ENCODE results near the gene IMMP2L.

IMMP2L gene

DNA sequence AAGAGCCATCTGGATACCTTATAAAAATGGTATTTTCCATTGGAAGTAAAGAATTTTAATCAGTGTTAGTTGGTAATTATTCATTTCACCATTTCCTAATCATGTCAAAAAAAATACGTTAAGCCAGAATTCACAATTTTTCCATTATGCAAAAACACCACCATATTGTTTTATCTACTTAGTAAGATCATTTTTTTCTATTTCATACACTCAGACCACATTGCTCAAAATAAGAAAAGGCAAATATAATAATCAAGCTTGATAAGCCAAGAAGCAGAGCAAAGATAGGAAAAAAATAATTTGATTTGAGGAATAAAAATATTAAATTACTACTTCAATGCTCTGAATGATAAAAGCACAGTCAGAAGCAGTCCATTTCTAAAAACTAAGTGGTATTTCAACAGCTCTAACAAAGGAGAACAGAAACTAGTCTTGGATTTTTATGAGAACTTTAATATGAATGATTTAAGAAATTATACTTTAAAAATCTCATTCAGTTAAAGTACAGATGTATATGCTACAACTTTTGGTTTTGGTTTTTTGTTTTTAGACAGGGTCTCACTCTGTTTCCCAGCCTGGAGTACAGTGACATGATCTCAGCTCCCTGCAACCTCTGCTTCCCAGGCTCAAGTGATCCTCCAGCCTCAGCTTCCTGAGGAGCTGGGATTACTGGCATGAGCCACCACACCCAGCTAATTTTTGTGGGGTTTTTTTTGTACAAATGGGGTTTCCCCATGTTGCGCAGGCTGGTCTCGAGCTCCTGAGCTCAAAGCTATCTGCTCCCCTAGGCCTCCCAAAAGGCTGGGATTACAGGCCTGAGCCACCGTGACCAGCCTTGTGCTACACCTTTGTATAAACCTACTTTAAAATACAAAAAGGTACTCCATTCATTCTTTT, 424.7 kb downstream of the IMMP2L start:
- peak; percentile 34 for DNase-seq

DNA sequence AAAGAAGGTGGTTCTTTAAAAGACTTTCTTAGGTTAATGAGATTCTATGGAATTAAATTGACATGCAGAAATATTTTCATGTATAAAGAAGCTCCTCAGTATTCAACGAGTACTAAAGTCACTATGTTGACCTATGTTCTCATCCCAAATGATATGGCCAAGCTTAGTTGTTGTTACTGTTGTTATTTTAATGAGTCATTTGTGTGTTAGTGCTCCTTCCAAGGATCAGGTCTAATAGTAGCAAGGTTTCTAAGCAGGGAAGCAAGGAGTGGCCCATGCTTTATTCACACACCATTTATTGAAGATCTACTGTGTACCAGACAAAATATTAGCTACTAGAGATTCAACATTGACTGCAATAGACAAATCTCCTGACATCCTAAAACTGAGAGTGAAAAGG, 429.5 kb downstream of the IMMP2L start:
- no peak for DNase-seq

DNA sequence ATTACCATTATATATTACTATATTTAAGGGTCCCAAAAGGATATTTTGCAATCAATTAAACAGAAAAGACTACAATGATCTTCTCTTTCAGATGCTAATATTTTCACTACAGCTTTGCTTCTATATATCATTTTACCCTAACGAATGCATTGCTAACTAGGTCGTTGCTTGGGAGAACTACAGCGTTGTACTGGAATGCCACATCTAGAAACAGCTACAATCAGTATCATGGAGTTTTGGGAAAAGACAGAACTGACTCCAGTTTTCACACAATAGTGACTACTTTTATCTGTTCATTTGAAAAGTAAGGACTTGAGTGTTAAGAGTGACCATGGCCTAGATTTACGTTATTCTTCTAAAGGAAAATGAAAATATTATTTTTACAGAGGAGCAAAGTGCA, 432.9 kb downstream of the IMMP2L start:
- DNase-seq, result no peak

DNA sequence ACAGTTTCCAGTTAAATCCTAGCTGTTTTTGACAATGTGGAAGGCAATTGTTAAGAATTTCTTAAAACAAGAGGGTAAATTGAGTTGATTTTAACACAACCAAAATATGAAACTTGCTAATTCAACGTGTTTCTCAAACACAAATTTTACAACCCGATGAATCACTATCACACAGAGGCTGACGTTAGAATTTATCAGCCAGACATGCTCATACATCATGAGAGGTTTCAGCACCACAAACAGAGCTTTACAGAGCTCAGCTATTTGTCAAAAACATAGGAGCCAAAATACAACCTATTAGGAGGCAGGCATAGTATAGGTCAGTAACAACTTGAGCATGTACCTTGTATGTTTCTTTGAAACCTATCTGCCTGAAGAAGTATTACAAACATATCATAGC, 435.3 kb downstream of the IMMP2L start:
- no peak for DNase-seq

DNA sequence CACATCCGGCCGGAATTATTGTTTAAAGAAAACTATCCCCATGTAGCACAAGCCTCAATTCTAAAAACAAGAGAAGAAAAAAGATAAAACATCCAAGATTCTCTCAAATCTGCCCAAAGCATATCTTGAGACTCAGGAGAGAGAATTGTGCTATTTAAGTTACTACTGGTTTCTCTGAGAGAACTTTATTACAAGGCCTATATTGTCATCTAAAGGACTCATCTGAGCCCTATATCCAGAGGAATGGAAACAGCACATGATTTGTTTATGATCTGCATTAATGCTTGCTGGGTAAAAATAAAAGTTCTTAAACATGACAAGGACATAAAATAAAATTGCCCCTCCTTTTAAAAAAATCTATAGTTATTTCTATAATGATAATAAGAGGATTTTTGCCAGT, 446.3 kb downstream of the IMMP2L start:
- no peak for DNase-seq

DNA sequence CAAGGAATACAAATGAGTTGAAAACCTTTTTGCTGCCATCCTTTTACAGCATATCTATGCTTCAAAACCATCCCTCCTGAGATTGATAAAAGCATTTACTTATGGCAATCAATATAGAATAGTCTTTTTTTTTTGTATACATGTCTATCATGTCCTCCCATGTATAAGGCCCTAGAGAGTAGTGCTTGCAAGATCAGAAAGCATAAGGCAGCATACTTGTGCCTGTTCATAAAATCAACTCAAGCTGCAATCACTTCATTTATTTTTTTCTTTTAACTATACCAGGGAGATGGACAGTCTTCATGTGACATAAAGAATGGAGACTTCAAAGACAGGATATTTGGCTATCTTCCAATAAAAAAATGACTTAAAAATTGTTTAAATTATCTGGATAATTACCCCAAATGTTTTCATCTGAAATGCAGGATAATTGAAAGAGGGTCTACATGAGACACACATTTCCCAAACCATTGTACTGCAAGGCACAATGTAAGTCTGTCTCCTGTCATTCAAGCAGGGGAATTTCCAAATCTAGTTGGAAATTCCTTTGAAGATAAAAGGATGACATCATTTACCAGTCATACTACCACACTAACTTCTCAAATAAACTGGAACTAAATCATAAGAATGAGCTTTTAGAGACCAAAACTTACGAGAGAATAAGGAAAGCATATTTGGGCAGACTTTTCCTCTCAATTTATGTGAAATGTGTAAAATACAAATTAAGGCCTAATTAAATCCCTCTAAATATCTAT, 448.9 kb downstream of the IMMP2L start:
- DNase-seq, result no peak

DNA sequence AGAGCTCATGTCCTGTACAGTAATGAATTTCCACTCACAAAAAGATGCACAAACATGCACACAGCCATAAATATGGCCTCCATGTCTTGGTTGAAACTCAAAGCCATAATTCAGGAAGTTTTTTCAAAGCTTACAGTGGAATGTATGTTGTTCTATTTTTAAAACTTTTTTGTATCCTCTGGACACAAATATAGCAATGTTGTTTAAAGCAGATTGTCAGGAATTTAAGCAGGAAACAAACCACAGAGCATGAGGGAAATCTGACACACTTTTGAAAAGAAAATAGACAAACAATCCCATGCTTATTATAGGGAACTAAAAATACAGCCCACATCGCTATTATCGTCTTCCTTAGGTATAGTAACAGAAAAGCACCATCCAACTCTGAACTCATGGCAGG, 449.9 kb downstream of the IMMP2L start:
- no peak for DNase-seq

DNA sequence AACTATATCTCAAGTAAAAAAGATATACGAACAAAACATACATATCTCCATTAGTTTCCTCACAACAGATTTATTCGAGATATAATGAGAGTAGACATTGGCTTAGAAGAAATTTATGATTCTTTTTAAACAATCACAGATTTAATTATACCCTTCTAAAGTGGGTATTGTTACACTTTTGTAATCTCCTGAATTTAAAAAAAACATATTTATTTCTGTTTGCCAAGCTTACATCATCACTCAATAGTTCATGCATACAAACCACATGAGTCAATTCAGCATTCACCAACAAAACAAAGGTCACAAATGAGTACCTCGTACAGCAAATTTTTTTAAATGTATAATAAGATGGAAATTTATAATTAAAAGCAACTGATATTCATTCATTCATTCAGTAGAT, 453.8 kb downstream of the IMMP2L start:
- no peak for DNase-seq

DNA sequence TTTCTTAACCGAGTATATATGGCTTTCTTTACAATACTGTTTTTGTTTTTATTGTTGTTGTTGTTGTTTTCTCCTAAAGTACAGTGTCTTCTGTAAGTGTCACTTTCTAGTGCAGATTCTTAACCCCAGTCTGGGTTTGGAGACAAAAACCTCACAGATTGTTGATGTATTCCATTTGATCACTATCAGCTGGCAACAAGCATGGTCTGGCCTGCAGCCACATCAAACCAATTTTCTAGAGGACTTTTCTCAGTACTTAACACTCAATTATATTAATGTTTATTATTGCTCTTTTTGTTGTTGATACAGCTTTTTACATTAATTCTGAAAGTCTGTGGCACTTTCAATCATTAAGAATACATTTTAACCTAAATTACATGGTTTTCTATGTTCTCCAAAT, 454.3 kb downstream of the IMMP2L start:
- no peak for DNase-seq

DNA sequence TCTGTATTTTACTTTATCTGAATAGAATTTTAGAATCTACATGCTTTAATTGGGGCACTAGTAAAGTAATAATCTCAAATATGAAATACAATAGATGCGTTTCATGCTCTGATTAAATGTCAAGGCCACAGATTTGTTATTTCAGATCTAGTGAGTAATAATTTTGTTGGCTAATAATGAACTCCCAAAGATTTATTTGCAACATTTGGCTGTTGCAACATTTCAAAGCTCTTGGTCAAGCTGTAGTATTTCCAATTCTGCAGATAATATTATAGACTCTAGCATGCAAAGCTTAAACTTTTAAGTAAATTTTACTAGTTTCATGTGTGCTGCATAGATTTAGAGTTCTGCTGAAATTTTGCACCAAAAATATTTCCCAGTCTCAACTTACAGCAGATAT, 454.7 kb downstream of the IMMP2L start:
- no peak for DNase-seq

DNA sequence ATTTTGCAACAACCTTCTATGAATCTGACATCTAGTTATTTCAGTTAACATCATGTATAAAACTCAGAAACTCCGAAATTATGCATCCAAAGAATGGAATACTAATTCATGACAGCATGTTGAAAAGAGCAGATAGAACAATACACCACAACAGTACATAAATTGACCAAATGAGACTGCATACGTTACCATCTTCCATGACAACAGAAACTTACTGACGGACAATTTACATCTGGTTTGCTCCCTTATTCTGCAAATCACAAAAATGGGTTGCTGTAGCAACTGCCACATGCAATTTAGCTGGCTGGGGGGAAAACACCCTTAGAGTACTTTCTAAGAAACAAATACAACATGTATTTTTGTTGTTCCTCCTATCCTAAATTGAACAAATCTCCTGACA, 457.0 kb downstream of the IMMP2L start:
- no peak for DNase-seq

DNA sequence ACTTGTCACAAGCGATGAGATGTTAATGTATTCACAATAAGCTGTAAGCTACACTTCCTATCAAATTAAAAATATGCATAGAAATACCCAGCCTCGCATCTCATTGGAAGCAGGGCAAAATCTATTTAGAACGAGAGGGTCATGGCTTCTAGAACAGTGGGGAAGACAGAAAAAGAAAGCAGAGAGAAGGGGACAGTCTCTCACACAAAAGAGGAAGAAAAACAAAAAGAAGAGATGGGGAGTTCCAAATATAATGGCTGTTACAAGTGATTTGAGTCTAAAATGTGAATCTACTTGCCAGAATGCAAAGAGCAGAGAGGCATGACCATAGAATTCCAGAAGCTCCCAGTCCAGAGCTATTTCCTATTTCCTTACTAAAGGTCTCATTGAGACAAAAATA, 457.6 kb downstream of the IMMP2L start:
- no peak for DNase-seq

DNA sequence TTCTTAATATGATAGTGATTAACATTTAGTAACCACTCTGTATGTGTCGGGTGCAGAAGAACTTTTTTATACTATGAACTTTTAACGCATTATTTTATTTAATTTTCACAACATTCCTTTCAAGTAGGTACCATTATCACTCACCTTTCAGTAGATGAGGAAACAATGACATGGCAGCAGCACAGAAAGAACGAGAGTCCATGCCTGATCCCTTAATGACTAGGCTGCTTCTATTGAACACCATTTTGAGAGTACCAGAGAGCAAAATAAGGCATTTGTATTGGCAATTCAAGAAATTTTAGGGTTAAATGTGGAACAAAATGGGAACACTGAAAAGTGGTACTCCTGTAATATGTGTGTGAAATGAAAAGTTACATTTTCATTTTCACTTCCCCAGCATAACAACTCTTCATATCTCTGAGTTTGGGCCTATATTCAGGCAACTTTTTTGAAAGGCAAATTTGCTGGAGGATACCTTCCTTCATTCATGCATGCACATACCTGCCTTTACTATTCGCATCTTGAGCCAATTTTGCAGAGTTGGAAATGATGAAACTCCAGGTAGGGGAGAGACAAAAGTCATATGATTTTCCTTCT, 458.5 kb downstream of the IMMP2L start:
- no peak for DNase-seq

DNA sequence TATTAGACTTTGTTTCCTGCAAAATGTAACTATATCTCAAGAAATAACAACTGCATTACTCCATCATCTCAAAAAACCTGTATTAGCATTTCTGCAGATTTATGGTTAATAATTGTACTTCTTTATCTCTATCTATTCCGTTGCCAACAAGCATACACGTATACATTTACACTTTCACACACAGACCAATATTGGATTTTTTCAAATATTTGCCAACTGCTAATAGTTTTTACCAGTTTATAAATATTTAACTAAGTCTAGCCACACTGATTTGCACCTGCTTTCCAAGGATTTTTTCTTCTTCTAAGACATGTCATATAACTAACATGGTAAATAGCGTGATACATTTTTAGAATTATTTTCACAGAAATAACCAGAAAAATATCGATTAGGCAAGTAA, 459.2 kb downstream of the IMMP2L start:
- DNase-seq, result no peak

DNA sequence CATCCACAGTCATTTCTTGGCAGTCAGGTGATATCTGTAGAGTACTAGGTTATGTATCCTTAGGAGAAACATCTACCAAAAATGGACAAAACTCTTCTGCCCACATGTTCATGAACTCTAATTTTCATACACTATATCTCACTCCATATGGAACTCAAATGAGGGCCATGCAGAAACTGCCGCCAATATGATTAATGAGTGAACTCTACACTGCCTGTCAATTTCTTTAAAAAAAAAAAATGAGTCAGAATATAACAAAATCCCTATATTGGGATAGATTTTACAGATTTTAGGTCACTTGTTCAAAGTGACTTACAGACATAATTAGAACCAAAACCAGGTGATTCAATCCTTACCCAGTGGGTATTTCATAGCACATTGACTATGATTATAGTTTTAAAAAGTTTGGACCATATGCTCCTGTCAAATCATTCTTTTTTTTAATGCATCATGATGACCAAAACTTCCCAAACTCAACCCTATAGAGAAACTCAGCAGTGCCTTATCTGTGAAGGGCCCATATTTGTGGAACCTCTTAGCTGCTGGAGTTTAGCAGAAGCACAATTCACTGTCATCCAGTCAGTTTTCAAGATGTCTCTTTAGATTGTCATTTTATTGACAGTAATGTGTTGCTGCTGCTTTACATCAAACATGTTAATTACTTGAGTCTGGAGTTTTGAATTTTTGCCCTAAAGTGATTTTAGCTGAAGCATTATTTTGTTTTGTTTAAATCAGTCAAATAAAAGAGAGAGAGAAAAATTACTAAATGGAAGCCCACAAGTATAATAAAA, 460.2 kb downstream of the IMMP2L start:
- DNase-seq, result no peak

DNA sequence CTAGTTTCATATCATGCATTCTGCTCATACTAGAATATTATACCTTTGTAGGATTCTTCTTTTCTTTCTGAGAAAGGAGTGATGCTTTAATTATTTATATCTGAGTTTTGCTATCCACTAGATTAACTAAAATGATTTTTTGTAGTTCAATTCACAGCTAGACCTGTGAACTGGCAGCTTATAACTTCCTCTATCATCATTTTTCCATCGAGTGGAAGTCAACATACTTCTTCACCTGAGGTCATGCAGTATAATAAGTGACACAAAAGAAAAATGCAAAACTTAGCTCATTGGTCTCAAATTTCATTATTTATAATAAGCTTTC, 463.4 kb downstream of the IMMP2L start:
- no peak for DNase-seq

DNA sequence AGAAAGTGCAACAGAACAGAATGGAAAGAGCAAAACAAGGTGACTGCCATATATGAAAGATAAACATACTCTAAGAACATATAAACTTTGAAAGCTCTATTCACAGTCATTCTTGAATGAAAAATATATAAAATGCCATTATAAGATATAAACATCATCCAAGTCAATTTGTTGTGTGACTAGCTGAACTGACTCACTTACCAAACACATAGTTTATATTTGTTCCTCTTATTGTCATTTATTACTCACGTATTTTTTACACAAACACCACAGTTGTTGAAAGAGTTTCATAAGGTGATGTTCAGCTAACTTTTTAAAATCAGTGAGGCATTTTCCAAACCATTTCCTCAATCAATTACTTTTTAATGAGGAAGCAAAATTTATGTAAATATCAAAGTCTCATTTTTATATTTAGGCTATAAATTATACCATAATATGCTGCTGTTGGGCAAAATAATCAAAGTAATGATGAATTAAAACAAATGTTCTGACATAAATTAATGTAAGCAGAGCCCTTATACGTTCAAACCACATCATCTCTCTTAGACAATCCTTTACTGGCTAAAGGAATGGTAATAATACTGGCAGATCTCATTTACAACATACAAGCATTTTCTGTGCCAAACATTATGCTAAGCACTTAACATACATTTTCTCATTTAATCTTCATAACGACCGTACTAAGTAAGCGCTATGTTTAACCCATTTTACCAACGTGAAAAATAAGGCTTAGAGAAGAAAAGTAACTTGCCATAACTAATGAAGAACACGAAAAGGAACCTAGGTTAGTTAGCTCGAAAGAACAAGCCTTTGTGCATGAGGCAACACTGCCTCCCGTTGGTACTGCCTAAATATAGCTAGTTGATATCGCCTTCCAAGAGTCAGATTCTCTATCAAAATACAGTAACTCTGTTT, 464.0 kb downstream of the IMMP2L start:
- peak; percentile 70 for DNase-seq

DNA sequence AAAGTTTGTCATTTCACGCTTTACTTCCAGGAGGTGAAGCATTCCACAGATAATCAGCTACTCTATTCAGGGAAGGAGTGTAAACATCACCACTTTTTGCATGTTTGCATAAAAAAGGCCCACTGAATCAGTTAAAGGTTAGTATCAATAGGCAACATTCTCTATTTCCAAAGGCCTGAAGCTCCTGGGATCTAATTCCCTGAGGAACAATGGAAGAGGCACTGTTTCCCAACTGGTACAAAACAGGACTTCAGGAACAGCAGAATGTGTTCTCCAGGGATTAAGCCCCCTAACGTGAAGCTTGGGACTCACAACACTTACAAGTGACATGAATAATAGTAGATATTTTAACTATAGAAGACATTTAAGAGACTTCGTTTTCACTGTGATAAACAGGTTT, 465.3 kb downstream of the IMMP2L start:
- DNase-seq, result no peak

DNA sequence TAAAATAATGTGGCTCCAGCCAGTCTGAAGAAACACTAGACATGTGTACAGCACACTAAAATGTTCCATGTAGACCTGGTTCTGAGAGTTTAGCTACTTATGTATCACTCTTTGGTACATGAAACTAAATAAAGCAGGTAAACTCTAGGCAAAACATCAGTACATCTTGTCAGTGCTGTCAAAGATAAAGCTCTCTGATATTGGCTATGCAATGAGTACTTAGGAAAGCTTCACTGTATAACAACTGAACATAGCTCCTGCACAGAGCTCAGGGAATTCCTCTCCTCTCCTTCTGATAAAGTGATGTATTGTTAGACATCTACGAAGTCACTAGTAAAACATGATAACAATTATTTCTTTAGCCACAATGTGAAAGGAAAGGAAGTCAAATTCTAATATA, 467.9 kb downstream of the IMMP2L start:
- DNase-seq, result no peak

DNA sequence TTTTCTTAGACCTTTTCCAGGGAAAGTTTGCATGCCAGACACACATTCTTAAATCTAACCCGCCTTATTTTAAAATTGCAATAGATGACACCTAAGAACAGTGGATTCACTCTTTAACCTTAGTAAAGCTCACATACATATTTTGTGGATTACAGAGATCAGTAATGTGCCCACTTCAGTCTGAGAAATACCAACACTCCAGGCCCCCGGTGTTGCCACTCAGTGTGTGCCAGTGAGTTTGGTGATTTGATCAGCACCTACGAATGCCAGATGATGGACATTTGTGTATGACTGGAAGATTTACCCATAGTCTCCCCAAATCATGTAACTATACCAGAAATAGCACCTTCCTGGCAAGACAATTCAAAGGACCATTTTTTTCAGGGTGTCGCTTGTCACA, 468.8 kb downstream of the IMMP2L start:
- DNase-seq, result no peak

DNA sequence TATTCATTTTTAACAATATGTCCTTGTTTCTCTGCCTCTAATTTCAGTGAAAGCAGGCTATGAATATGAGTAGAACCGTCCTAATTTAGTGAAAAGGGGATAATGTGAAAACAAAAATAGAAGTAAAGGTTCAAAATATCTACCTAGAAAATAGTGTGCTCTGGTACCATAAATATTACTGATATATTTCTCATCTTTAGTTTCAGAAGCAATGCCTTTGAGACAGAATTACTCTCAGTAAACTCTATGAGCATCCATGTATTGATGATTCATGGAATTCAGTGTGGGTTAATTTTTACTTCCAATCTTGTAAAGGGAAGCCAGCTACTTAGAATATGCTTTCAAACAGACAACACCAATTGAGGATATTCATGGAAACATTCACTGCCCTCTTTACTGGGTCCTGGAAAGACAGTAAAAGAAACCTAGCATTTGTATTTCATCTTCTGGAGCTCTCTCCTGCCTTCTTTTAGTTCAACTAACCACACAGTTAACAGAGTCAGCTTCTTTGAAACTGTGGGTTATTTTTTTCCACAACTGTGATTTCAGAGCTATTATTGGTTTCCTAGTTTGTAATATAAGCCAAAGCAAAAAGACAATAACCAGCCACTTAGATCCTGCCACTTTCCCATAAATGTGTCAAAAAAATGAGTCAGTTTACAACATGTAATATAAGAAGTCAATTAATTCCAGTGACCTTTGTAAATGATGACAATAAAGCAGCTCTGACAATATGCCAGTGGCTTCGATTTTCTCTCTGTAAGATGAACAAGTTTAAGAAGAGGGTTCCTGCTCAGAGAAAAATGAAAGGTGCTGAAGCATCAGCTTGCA, 469.7 kb downstream of the IMMP2L start:
- DNase-seq, result no peak
